PFSK-1 (cell line): ENCODE measurements around the gene KATNAL1.

Source experiments
- FOXP2 ChIP-seq: optimal IDR thresholded peaks from 2 replicates; pipeline ENCODE3; 2011; ENCODE audit warnings: borderline replicate concordance, control low read depth, inconsistent platforms; ENCODE audit not compliant: insufficient read depth; ENCODE audit errors: extremely low read length, extremely low read depth
- POLR2AphosphoS5 ChIP-seq: IDR thresholded peaks from 2 replicates; pipeline ENCODE4 v1.6.1; 2012; ENCODE audit warnings: low read depth, mild to moderate bottlenecking, control low read depth, low read length, moderate library complexity
- REST ChIP-seq, 2 experiments: IDR thresholded peaks; 2 replicates each; pipeline versions ENCODE4 v1.6.1 to v1.8.0; 2011 to 2012; ENCODE audit warnings: low read depth in 2 of 2, low read length in 2 of 2, control low read depth in 1 of 2, inconsistent platforms in 1 of 2, mild to moderate bottlenecking in 1 of 2, moderate library complexity in 1 of 2; ENCODE audit not compliant: insufficient read depth in 1 of 2
- SIN3A ChIP-seq: IDR thresholded peaks from 2 replicates; pipeline ENCODE4 v1.6.1; 2012; ENCODE audit warnings: mild to moderate bottlenecking, low read length, moderate library complexity, borderline replicate concordance; ENCODE audit not compliant: insufficient read depth
- TAF1 ChIP-seq: IDR thresholded peaks from 2 replicates; pipeline ENCODE4 v1.6.1; 2012; ENCODE audit warnings: low read length, control low read depth, borderline replicate concordance; ENCODE audit not compliant: insufficient read depth

Gene KATNAL1

GRCh38 chr13:30314069-30314468 lies 6.7 kb upstream of the KATNAL1 start:
- no peak for TF ChIP-seq REST (IDR thresholded peaks at IDR 0.05; ENCODE audit: insufficient read depth in 1 of 2, low read depth in 2 of 2, low read length in 2 of 2)
- TF ChIP-seq FOXP2: no peak
- no peak for TF ChIP-seq SIN3A
- no peak for TF ChIP-seq TAF1
- TF ChIP-seq POLR2AphosphoS5: no peak

- TF ChIP-seq FOXP2: no peak
- no peak for TF ChIP-seq SIN3A
- no peak for TF ChIP-seq POLR2AphosphoS5
- TF ChIP-seq REST (IDR thresholded peaks at IDR 0.05; ENCODE audit: insufficient read depth in 1 of 2, low read depth in 2 of 2, low read length in 2 of 2): no peak
- TF ChIP-seq TAF1: no peak
Observed at GRCh38 chr13:30313311-30313710, 6.0 kb upstream of the KATNAL1 start.

GRCh38 chr13:30312904-30313303 lies 5.6 kb upstream of the KATNAL1 start:
- no peak for TF ChIP-seq SIN3A
- TF ChIP-seq TAF1: no peak
- no peak for TF ChIP-seq REST (IDR thresholded peaks at IDR 0.05; ENCODE audit: insufficient read depth in 1 of 2, low read depth in 2 of 2, low read length in 2 of 2)
- no peak for TF ChIP-seq POLR2AphosphoS5
- TF ChIP-seq FOXP2: no peak

GRCh38 chr13:30308548-30308947 lies 1.2 kb upstream of the KATNAL1 start:
- TF ChIP-seq TAF1 (no peak), FOXP2 (no peak), SIN3A (no peak), REST (IDR thresholded peaks at IDR 0.05; ENCODE audit: insufficient read depth in 1 of 2, low read depth in 2 of 2, low read length in 2 of 2) (no peak), POLR2AphosphoS5 (no peak)

GRCh38 chr13:30307971-30308290 lies 580 bp upstream of the KATNAL1 start:
- no peak for TF ChIP-seq REST (IDR thresholded peaks at IDR 0.05; ENCODE audit: insufficient read depth in 1 of 2, low read depth in 2 of 2, low read length in 2 of 2)
- no peak for TF ChIP-seq SIN3A
